ENCODE results near the gene SUSD5.

SUSD5 gene

DNA sequence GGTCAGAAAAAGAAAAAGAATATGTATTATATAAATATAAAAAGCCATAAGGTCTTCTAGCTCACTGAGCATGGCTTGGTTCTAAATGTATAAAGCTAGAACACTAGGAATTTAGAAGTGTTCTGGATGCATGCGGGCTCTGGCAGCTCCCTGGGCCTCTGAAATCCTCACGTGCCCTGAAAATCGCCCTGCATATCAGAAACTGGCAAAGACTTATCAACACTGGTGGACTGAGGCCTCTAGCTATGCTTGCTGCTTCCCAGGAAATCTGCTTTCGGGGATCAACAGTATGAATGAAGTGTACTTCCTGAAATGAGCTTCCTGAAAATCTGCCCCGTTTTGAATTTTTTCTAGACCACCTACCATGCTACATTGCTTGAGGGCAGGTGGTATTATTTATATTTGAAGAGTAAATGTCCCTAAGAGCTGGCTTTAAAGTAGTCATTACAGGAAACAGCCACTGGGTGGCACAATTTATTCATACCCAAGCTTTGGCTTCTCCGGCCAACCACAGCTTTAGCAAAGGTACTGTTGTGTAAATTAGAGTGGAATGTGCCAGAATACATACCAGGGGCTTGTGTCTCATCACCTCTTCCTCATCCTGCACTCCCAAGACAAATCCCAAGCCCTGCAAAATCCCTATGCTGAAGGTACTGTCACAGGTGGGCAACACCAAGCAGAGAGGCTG is 87.1 kb downstream of the SUSD5 start:
- peak; percentile 25 for DNase-seq (ENCODE audit: extremely low read depth, low read depth)
- TF ChIP-seq CTCF (IDR thresholded peaks at IDR 0.05; ENCODE audit: low read depth, low read length), result peak; percentile 62

- no peak for TF ChIP-seq CTCF (IDR thresholded peaks at IDR 0.05; ENCODE audit: low read depth, low read length)
- no peak for DNase-seq (ENCODE audit: extremely low read depth, low read depth)
These were observed 88.5 kb downstream of the SUSD5 start for GRCh38 chr3:33130144-33130543.

- TF ChIP-seq CTCF (IDR thresholded peaks at IDR 0.05; ENCODE audit: low read depth, low read length), result no peak
- DNase-seq (ENCODE audit: extremely low read depth, low read depth), result no peak
These were observed 89.9 kb downstream of the SUSD5 start for GRCh38 chr3:33128706-33129105.

GRCh38 chr3:33125840-33126239 is 92.8 kb downstream of the SUSD5 start:
- TF ChIP-seq CTCF (IDR thresholded peaks at IDR 0.05; ENCODE audit: low read depth, low read length), result no peak
- DNase-seq (ENCODE audit: extremely low read depth, low read depth), result no peak

GRCh38 chr3:33124638-33125037 is 94.0 kb downstream of the SUSD5 start:
- DNase-seq (ENCODE audit: extremely low read depth, low read depth), result no peak
- TF ChIP-seq CTCF (IDR thresholded peaks at IDR 0.05; ENCODE audit: low read depth, low read length), result no peak

GRCh38 chr3:33122991-33123390 is 95.6 kb downstream of the SUSD5 start:
- no peak for TF ChIP-seq CTCF (IDR thresholded peaks at IDR 0.05; ENCODE audit: low read depth, low read length)
- no peak for DNase-seq (ENCODE audit: extremely low read depth, low read depth)

DNA sequence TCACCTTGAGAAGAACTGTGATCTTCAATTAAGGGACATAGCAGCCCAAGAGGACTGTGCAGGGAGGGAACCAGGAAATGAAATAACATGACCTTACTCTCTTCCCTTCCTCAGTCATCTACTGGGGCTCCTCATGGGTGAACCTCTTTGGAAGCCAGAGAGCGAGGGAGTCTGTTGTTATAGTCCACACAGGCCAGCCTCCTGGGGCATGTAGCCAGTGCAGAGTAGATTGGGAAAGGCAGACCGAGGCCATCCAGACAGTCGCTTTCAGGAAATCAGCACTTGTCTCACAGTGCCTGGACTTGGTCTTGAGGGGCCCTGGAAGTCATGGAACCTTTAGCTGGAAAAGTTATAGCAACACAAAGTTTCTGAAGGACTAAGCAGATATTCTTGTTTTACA is 98.7 kb downstream of the SUSD5 start:
- no peak for DNase-seq (ENCODE audit: extremely low read depth, low read depth)
- no peak for TF ChIP-seq CTCF (IDR thresholded peaks at IDR 0.05; ENCODE audit: low read depth, low read length)

Data from AG09319 (cell line).